Measurements from ENCODE around the gene XK. TPM values are rescaled to one million over a fixed set of nuclear protein-coding genes. Genes with fewer than 3 reads are reported as not detected.

Gene XK
- total RNA-seq, 1 donor from 2014 or later = 0.26 TPM

DNA sequence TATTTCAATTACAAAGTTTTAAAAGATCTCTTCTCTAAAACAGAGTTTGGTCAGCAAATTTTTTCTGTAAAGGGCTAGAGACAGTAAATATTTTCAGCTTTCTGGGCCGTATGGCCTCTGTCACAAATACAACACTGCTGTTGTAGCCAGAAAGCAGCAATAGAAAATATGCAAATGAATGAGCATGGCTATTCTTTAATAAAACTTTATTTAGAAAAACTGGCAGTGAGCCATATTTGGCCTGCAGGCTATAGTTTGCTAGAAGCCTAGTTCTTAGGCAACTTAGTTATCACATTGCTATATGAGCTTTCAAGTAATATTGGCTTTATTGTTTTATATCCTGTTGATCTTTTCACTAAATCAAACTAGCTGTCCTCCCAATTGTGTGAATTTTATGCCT, 26.5 kb upstream of the XK start:
- TF ChIP-seq, protein P1, sequence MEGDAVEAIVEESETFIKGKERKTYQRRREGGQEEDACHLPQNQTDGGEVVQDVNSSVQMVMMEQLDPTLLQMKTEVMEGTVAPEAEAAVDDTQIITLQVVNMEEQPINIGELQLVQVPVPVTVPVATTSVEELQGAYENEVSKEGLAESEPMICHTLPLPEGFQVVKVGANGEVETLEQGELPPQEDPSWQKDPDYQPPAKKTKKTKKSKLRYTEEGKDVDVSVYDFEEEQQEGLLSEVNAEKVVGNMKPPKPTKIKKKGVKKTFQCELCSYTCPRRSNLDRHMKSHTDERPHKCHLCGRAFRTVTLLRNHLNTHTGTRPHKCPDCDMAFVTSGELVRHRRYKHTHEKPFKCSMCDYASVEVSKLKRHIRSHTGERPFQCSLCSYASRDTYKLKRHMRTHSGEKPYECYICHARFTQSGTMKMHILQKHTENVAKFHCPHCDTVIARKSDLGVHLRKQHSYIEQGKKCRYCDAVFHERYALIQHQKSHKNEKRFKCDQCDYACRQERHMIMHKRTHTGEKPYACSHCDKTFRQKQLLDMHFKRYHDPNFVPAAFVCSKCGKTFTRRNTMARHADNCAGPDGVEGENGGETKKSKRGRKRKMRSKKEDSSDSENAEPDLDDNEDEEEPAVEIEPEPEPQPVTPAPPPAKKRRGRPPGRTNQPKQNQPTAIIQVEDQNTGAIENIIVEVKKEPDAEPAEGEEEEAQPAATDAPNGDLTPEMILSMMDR (IDR thresholded peaks at IDR 0.05; ENCODE audit: insufficient read depth, low read length, severe bottlenecking) = no peak
- Histone ChIP-seq H3K4me3 (ENCODE audit: low read depth, low read length) (no peak overlapping the region), H3K27me3 (ENCODE audit: control insufficient read depth, insufficient read depth, low read length) (no peaks in the 10 kb centered on the region), H3K36me3 (ENCODE audit: control insufficient read depth, insufficient read depth, low read length) (no peaks in the 10 kb centered on the region)
- no peak for DNase-seq (ENCODE audit: low read depth)
- no peak for FAIRE-seq

GRCh38 chrX:37662181-37662580, 23.4 kb upstream of the XK start:
- DNase-seq (ENCODE audit: low read depth) = no peak
- Histone ChIP-seq H3K36me3 (ENCODE audit: control insufficient read depth, insufficient read depth, low read length) (no peaks in the 10 kb centered on the region), H3K27me3 (ENCODE audit: control insufficient read depth, insufficient read depth, low read length) (no peaks in the 10 kb centered on the region), H3K4me3 (ENCODE audit: low read depth, low read length) (no peak overlapping the region)
- TF ChIP-seq, protein P1 (IDR thresholded peaks at IDR 0.05; ENCODE audit: insufficient read depth, low read length, severe bottlenecking) = no peak
- FAIRE-seq = no peak

DNA sequence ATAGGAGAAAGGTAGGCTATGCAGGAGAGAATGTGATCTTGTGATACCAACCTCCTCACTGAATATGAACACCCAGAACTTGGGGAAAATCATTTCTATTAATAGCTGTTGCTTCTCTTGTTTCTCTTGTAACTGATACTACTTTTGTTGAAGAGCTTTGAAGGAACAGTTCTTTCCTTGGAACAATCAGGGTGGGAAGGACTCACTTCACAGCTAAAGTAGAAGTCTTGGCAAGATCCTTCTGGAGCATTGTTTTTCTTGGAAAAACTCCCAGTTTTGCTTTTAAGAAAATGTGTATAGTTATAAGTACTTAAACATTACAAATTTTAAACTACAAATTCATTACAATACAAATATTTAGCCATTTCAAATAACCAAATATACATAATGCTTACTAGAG, 19.1 kb upstream of the XK start:
- Histone ChIP-seq H3K4me3 (ENCODE audit: low read depth, low read length) (no peak overlapping the region), H3K36me3 (ENCODE audit: control insufficient read depth, insufficient read depth, low read length) (no peaks in the 10 kb centered on the region), H3K27me3 (ENCODE audit: control insufficient read depth, insufficient read depth, low read length) (no peaks in the 10 kb centered on the region)
- TF ChIP-seq, protein P1 (IDR thresholded peaks at IDR 0.05; ENCODE audit: insufficient read depth, low read length, severe bottlenecking) = no peak
- FAIRE-seq = no peak
- no peak for DNase-seq (ENCODE audit: low read depth)

GRCh38 chrX:37667141-37667540, 18.4 kb upstream of the XK start:
- H3K4me3 ChIP-seq (ENCODE audit: low read depth, low read length) = no peak overlapping the region
- no peaks in the 10 kb centered on the region for H3K27me3 ChIP-seq (ENCODE audit: control insufficient read depth, insufficient read depth, low read length)
- FAIRE-seq (no peak), DNase-seq (ENCODE audit: low read depth) (no peak)
- TF ChIP-seq, protein P1 (IDR thresholded peaks at IDR 0.05; ENCODE audit: insufficient read depth, low read length, severe bottlenecking) = no peak
- H3K36me3 ChIP-seq (ENCODE audit: control insufficient read depth, insufficient read depth, low read length) = no peaks in the 10 kb centered on the region

- Histone ChIP-seq H3K36me3 (ENCODE audit: control insufficient read depth, insufficient read depth, low read length) (no peaks in the 10 kb centered on the region), H3K4me3 (ENCODE audit: low read depth, low read length) (no peak overlapping the region), H3K27me3 (ENCODE audit: control insufficient read depth, insufficient read depth, low read length) (no peaks in the 10 kb centered on the region)
- DNase-seq (ENCODE audit: low read depth) (no peak), FAIRE-seq (no peak)
- TF ChIP-seq, protein P1 (IDR thresholded peaks at IDR 0.05; ENCODE audit: insufficient read depth, low read length, severe bottlenecking) = no peak
These were observed 13.0 kb upstream of the XK start for GRCh38 chrX:37672563-37672962.

GRCh38 chrX:37676811-37677210, 8.8 kb upstream of the XK start:
- Histone ChIP-seq H3K27me3 (ENCODE audit: control insufficient read depth, insufficient read depth, low read length) (no peaks in the 10 kb centered on the region), H3K4me3 (ENCODE audit: low read depth, low read length) (no peak overlapping the region), H3K36me3 (ENCODE audit: control insufficient read depth, insufficient read depth, low read length) (no peaks in the 10 kb centered on the region)
- DNase-seq (ENCODE audit: low read depth) (no peak), FAIRE-seq (no peak)
- TF ChIP-seq, protein P1 (IDR thresholded peaks at IDR 0.05; ENCODE audit: insufficient read depth, low read length, severe bottlenecking) = no peak

Measured in bronchial epithelial cell (primary cell).